Hepatocyte (in vitro differentiated cells): Measurements from ENCODE around the gene FOXN3. TPM values are rescaled to one million over a fixed set of nuclear protein-coding genes. Genes with fewer than 3 reads are reported as not detected.

Experiments
- DNase-seq: peaks from one replicate; pipeline ENCODE4 v3.0.0-alpha.2; 2016; ENCODE audit warnings: low spot score
- H2AFZ ChIP-seq: fragments of 200-600 bp; sonication (generic); 2 replicates; pipeline ENCODE4 v1.6.0; 2016; ENCODE audit warnings: antibody characterized with exemption, mild to moderate bottlenecking
- H3K27ac ChIP-seq: fragments of 200-600 bp; sonication (generic); 2 replicates; pipeline ENCODE4 v1.5.1; 2016; ENCODE audit warnings: mild to moderate bottlenecking
- H3K27me3 ChIP-seq: fragments of 200-600 bp; sonication (generic); 2 replicates; pipeline ENCODE4 v1.6.1; 2016
- H3K36me3 ChIP-seq: fragments of 200-600 bp; sonication (generic); replicated peaks from 2 replicates; pipeline ENCODE4 v1.5.1; 2016; ENCODE audit warnings: low read depth; ENCODE audit not compliant: insufficient read depth
- H3K4me1 ChIP-seq: fragments of 200-600 bp; sonication (generic); 2 replicates; pipeline ENCODE4 v1.5.1; 2016; ENCODE audit warnings: mild to moderate bottlenecking, moderate library complexity; ENCODE audit not compliant: insufficient read depth
- H3K4me2 ChIP-seq: fragments of 200-600 bp; sonication (generic); 2 replicates; pipeline ENCODE4 v1.6.0; 2016
- H3K4me3 ChIP-seq: fragments of 200-600 bp; sonication (generic); 2 replicates; pipeline ENCODE4 v1.5.1; 2016; ENCODE audit warnings: mild to moderate bottlenecking
- H3K79me2 ChIP-seq: fragments of 200-600 bp; sonication (generic); 2 replicates; pipeline ENCODE4 v1.6.0; 2017; ENCODE audit warnings: mild to moderate bottlenecking
- H3K9me2 ChIP-seq: fragments of 200-600 bp; sonication (generic); replicated peaks from 2 replicates; pipeline ENCODE4 v1.6.0; 2017; ENCODE audit warnings: mild to moderate bottlenecking; ENCODE audit not compliant: insufficient read depth
- H3K9me3 ChIP-seq: fragments of 200-600 bp; sonication (generic); 2 replicates; pipeline ENCODE4 v1.5.1; 2016; ENCODE audit warnings: low read depth, mild to moderate bottlenecking
- H4K20me1 ChIP-seq: fragments of 200-600 bp; sonication (generic); 2 replicates; pipeline ENCODE4 v1.6.0; 2016; ENCODE audit warnings: mild to moderate bottlenecking; ENCODE audit not compliant: insufficient read depth, poor library complexity, severe bottlenecking
- EZH2 ChIP-seq: fragments of 200-600 bp; sonication (generic); IDR thresholded peaks from 2 replicates; pipeline ENCODE4 v1.6.1; 2016; ENCODE audit warnings: antibody characterized with exemption, mild to moderate bottlenecking, borderline replicate concordance
- EZH2phosphoT487 ChIP-seq: fragments of 200-600 bp; sonication (generic); IDR thresholded peaks from one replicate; pipeline ENCODE4 v1.6.1; 2018; ENCODE audit warnings: antibody characterized with exemption, mild to moderate bottlenecking, low read depth, moderate library complexity; ENCODE audit not compliant: unreplicated experiment, severe bottlenecking
- WGBS: methylation state at CpG from one replicate; pipeline ENCODE4 v1.1.6; 2016; ENCODE audit warnings: low lambda C conversion rate; ENCODE audit errors: missing lambda C conversion rate; 5-methylcytosine and 5-hydroxymethylcytosine counted together
- polyA plus RNA-seq: library from polyadenylated mRNA; unstranded; fragments of >200 nt; fragmentation: Nextera tagmentation; extraction: Ambion mirVana; gene quantifications from 2 replicates; pipeline ENCODE4 v1.2.1, GENCODE V29; 2016
- total RNA-seq: library from RNA; depleted of rRNA; stranded (reverse); fragments of >200 nt; gene quantifications from 2 replicates; pipeline ENCODE4 v1.2.3, GENCODE V29; 2014
- TF ChIP-seq, protein P1 (sequence below): fragments of 200-600 bp; sonication (generic); IDR thresholded peaks from 2 replicates; pipeline ENCODE4 v1.5.1; 2016; ENCODE audit warnings: antibody characterized with exemption, mild to moderate bottlenecking; ENCODE audit not compliant: poor library complexity

The FOXN3 gene
- total and polyA plus RNA-seq, 2 experiments from 2014 or later = 42.2 to 47.6 TPM

DNA sequence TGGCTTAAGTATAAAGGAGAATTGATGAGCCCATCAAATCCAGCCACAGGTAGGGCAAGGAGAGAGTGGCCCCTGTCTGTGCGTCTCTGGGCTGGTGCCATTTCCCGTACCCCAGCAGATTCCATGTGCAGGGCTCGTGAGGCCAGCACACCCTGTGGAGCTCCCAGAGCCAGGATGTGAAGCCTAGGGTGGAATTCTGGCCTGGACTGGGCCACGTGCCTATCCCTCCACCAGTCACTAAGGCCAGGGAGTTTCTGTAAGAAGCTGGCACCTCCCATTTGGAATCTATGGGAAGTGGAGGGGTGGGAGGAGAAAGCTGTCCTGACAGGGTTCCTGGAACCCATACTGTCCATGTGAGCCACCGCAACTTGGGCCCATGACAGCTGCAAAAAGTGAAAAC lies 148.5 kb downstream of the FOXN3 start:
- Histone ChIP-seq H2AFZ (no peak overlapping the region), H3K9me3 (no peaks in the 10 kb centered on the region), H3K4me2 (no peak overlapping the region), H3K9me2 (no peaks in the 10 kb centered on the region), H3K27me3 (no peaks in the 10 kb centered on the region), H4K20me1 (peaks cover 5% of the 10 kb centered on the region), H3K4me3 (no peak overlapping the region), H3K79me2 (peaks cover 78% of the 10 kb centered on the region), H3K36me3 (no peaks in the 10 kb centered on the region), H3K27ac (no peak overlapping the region), H3K4me1 (no peaks in the 10 kb centered on the region)
- no peak for TF ChIP-seq EZH2phosphoT487
- TF ChIP-seq, protein P1, sequence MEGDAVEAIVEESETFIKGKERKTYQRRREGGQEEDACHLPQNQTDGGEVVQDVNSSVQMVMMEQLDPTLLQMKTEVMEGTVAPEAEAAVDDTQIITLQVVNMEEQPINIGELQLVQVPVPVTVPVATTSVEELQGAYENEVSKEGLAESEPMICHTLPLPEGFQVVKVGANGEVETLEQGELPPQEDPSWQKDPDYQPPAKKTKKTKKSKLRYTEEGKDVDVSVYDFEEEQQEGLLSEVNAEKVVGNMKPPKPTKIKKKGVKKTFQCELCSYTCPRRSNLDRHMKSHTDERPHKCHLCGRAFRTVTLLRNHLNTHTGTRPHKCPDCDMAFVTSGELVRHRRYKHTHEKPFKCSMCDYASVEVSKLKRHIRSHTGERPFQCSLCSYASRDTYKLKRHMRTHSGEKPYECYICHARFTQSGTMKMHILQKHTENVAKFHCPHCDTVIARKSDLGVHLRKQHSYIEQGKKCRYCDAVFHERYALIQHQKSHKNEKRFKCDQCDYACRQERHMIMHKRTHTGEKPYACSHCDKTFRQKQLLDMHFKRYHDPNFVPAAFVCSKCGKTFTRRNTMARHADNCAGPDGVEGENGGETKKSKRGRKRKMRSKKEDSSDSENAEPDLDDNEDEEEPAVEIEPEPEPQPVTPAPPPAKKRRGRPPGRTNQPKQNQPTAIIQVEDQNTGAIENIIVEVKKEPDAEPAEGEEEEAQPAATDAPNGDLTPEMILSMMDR = no peak
- TF ChIP-seq EZH2 = no peak
- no peak for DNase-seq
- 91% methylated on average over 5 of the region's 5 CpGs for WGBS

DNA sequence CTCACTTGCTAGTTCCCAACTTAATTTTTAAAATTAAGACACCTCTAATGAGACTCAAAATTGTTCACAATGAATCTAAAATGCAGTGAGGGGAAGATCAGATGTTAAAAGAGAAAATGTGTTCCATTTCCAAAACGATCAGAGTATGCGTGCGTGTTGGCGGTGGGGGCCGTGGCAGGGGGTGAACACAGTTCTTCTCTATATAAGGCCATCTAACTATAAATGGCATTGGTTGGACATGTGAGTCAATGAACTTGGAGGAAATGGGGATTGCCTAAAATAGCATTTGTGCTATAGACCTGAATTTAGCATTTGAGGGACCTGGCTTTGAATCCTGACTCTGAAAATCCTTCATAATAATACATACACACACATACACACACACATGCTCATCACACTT lies 149.4 kb downstream of the FOXN3 start:
- Histone ChIP-seq H3K4me3 (no peak overlapping the region), H3K9me2 (no peaks in the 10 kb centered on the region), H3K27ac (no peak overlapping the region), H3K4me2 (no peak overlapping the region), H4K20me1 (peaks cover 5% of the 10 kb centered on the region), H3K79me2 (peaks cover 76% of the 10 kb centered on the region), H3K4me1 (no peaks in the 10 kb centered on the region), H3K36me3 (no peaks in the 10 kb centered on the region), H3K27me3 (no peaks in the 10 kb centered on the region), H3K9me3 (no peaks in the 10 kb centered on the region), H2AFZ (no peak overlapping the region)
- WGBS = 98% methylated on average over 5 of the region's 5 CpGs
- TF ChIP-seq, protein P1 = no peak
- TF ChIP-seq EZH2 = no peak
- TF ChIP-seq EZH2phosphoT487 = no peak
- no peak for DNase-seq

DNA sequence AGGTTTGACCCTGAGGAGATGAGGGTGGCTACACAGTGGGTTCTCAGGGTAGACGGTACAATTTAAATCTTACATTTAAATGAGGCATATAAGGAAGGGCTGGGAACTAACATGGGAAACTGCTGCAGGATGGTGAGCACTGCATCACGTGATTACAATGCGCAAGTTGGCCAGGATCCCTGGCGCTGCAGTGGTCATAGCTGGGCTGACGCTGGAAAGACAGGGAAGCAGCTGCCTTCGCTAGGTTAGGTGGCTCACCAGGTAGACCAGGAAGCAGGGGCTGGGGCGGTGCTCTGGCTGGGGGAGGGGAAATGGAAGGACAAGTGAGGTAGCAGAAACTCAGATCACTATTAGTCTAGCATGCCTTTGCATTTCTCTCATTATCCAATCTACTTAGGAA lies 149.9 kb downstream of the FOXN3 start:
- peaks cover 79% of the 10 kb centered on the region for H3K79me2 ChIP-seq
- H3K4me3 ChIP-seq = no peak overlapping the region
- H3K27ac ChIP-seq = no peak overlapping the region
- no peak overlapping the region for H3K4me2 ChIP-seq
- no peak overlapping the region for H2AFZ ChIP-seq
- no peaks in the 10 kb centered on the region for H3K4me1 ChIP-seq
- H3K27me3 ChIP-seq = no peaks in the 10 kb centered on the region
- no peaks in the 10 kb centered on the region for H3K36me3 ChIP-seq
- TF ChIP-seq EZH2phosphoT487 = no peak
- TF ChIP-seq, protein P1 = no peak
- no peak for TF ChIP-seq EZH2
- H3K9me2 ChIP-seq = no peaks in the 10 kb centered on the region
- H4K20me1 ChIP-seq = peaks cover 5% of the 10 kb centered on the region
- 90% methylated on average over 7 of the region's 7 CpGs for WGBS
- no peak for DNase-seq
- no peaks in the 10 kb centered on the region for H3K9me3 ChIP-seq

DNA sequence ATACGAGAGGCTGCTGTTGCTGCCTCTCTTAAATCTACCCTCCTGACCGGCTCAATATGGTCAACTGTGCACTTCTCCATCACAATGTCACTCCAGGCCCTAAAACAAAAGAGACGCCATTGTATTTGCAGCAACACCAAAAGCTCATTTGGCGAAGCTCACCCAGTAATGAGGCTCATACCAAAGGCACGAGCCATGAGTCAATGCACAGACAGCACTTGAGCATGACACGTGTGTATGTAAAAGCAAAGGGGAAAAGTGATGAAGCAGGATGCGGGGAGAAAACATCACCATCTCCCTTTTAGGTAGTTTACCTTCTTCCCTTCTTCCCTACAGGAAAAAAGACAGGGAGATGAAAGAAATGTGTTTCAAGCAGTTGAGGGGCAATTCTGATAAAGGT lies 150.3 kb downstream of the FOXN3 start:
- Histone ChIP-seq H2AFZ (no peak overlapping the region), H3K36me3 (no peaks in the 10 kb centered on the region), H3K27ac (no peak overlapping the region), H3K9me2 (no peaks in the 10 kb centered on the region), H4K20me1 (peaks cover 5% of the 10 kb centered on the region), H3K9me3 (no peaks in the 10 kb centered on the region), H3K4me3 (no peak overlapping the region), H3K79me2 (peaks cover 78% of the 10 kb centered on the region), H3K4me2 (no peak overlapping the region), H3K4me1 (no peaks in the 10 kb centered on the region), H3K27me3 (no peaks in the 10 kb centered on the region)
- 91% methylated on average over 7 of the region's 7 CpGs for WGBS
- TF ChIP-seq EZH2phosphoT487 (no peak), EZH2 (no peak)
- TF ChIP-seq, protein P1 = no peak
- DNase-seq = no peak
